ENCODE data around the gene IPMK. TPM values are rescaled to one million over a fixed set of nuclear protein-coding genes. Genes with fewer than 3 reads are reported as not detected.

IPMK gene
- total RNA-seq: 1 to 10 TPM; 6.7 to 7.0 TPM

- Mint-ChIP-seq H3K9me3 (no peaks in the 10 kb centered on the region), H3K4me1 (peaks cover 31% of the 10 kb centered on the region), H3K36me3 (peaks cover 4% of the 10 kb centered on the region), H3K27ac (peak within 1 kb of the TSS; percentile 97), H3K4me3 (peak within 1 kb of the TSS; percentile 93), H3K27me3 (no peaks in the 10 kb centered on the region)
- POLR2A ChIA-PET: interaction anchor here (1.3 to 2.6 kb wide), 5 partner anchors 23 to 117 kb away, joined by 3 to 18 read pairs (median 5); partner anchors contain the start of genes TFAM and UBE2D1
- ATAC-seq (ENCODE audit: low read depth): peak; percentile 76
- peak; percentile 96 for DNase-seq
Measured at GRCh38 chr10:58267713-58268453, at the start of gene IPMK. IPMK (minus strand) TSS chr10:58267894; CDS start chr10:58267611, 283 bp downstream.

GRCh38 chr10:58316874-58317273 lies 49.2 kb upstream of the IPMK start:
- no peaks in the 10 kb centered on the region for H3K9me3 Mint-ChIP-seq

GRCh38 chr10:58311026-58311425 lies 43.3 kb upstream of the IPMK start:
- POLR2A ChIA-PET: no interaction called here
- H3K4me3 Mint-ChIP-seq: no peak overlapping the region
- no peak for ATAC-seq (ENCODE audit: low read depth)

More at GRCh38 chr10:58316874-58317273, 49.2 kb upstream of the IPMK start:
- ATAC-seq (ENCODE audit: low read depth) (no peak), DNase-seq (no peak)
- Mint-ChIP-seq H3K27ac (no peak overlapping the region), H3K27me3 (peaks cover 18% of the 10 kb centered on the region), H3K4me1 (no peaks in the 10 kb centered on the region), H3K4me3 (no peak overlapping the region), H3K36me3 (no peaks in the 10 kb centered on the region)
- POLR2A ChIA-PET: no interaction called here

GRCh38 chr10:58307676-58308075 lies 40.0 kb upstream of the IPMK start:
- POLR2A ChIA-PET: no interaction called here
- H3K27me3 Mint-ChIP-seq: peaks cover 14% of the 10 kb centered on the region
- no peaks in the 10 kb centered on the region for H3K4me1 Mint-ChIP-seq
- ATAC-seq (ENCODE audit: low read depth) (no peak), DNase-seq (no peak)
- no peaks in the 10 kb centered on the region for H3K9me3 Mint-ChIP-seq
- H3K36me3 Mint-ChIP-seq: no peaks in the 10 kb centered on the region
- H3K27ac Mint-ChIP-seq: no peak overlapping the region
- H3K4me3 Mint-ChIP-seq: no peak overlapping the region

More at GRCh38 chr10:58311026-58311425, 43.3 kb upstream of the IPMK start:
- Mint-ChIP-seq H3K9me3 (no peaks in the 10 kb centered on the region), H3K36me3 (no peaks in the 10 kb centered on the region), H3K27ac (no peak overlapping the region), H3K4me1 (no peaks in the 10 kb centered on the region), H3K27me3 (peaks cover 20% of the 10 kb centered on the region)
- DNase-seq: no peak

- Mint-ChIP-seq H3K36me3 (no peaks in the 10 kb centered on the region), H3K4me3 (no peak overlapping the region), H3K27me3 (peaks cover 21% of the 10 kb centered on the region), H3K27ac (no peak overlapping the region), H3K9me3 (no peaks in the 10 kb centered on the region), H3K4me1 (no peaks in the 10 kb centered on the region)
- POLR2A ChIA-PET: no interaction called here
- no peak for DNase-seq
- no peak for ATAC-seq (ENCODE audit: low read depth)
Measured at GRCh38 chr10:58305821-58306220, 38.1 kb upstream of the IPMK start.

GRCh38 chr10:58304099-58304633 lies 36.5 kb upstream of the IPMK start:
- H3K4me3 Mint-ChIP-seq: no peak overlapping the region

GRCh38 chr10:58302254-58302653 lies 34.6 kb upstream of the IPMK start:
- H3K9me3 Mint-ChIP-seq: no peaks in the 10 kb centered on the region
- peaks cover 17% of the 10 kb centered on the region for H3K27me3 Mint-ChIP-seq
- no peak overlapping the region for H3K27ac Mint-ChIP-seq
- H3K4me3 Mint-ChIP-seq: no peak overlapping the region
- no peak for DNase-seq
- no peak for ATAC-seq (ENCODE audit: low read depth)
- H3K4me1 Mint-ChIP-seq: peaks cover 3% of the 10 kb centered on the region
- POLR2A ChIA-PET: no interaction called here
- no peaks in the 10 kb centered on the region for H3K36me3 Mint-ChIP-seq

More at GRCh38 chr10:58304099-58304633, 36.5 kb upstream of the IPMK start:
- H3K36me3 Mint-ChIP-seq: no peaks in the 10 kb centered on the region
- H3K9me3 Mint-ChIP-seq: no peaks in the 10 kb centered on the region
- peaks cover 18% of the 10 kb centered on the region for H3K27me3 Mint-ChIP-seq
- peaks cover 3% of the 10 kb centered on the region for H3K4me1 Mint-ChIP-seq
- no peak for DNase-seq
- H3K27ac Mint-ChIP-seq: no peak overlapping the region
- no peak for ATAC-seq (ENCODE audit: low read depth)
- POLR2A ChIA-PET: interaction anchor here (0.7 kb wide), 1 partner anchor 80 kb away, joined by 5 read pairs; no protein-coding TSS in a partner anchor

- DNase-seq (no peak), ATAC-seq (ENCODE audit: low read depth) (no peak)
- no peak overlapping the region for H3K4me3 Mint-ChIP-seq
- peaks cover 3% of the 10 kb centered on the region for H3K4me1 Mint-ChIP-seq
- H3K27ac Mint-ChIP-seq: no peak overlapping the region
- peaks cover 13% of the 10 kb centered on the region for H3K27me3 Mint-ChIP-seq
- POLR2A ChIA-PET: no interaction called here
- no peaks in the 10 kb centered on the region for H3K9me3 Mint-ChIP-seq
- no peaks in the 10 kb centered on the region for H3K36me3 Mint-ChIP-seq
Measured at GRCh38 chr10:58300676-58301075, 33.0 kb upstream of the IPMK start.

- no peak overlapping the region for H3K4me3 Mint-ChIP-seq
Measured at GRCh38 chr10:58299580-58299979, 31.9 kb upstream of the IPMK start.

GRCh38 chr10:58293989-58294388 lies 26.3 kb upstream of the IPMK start:
- ATAC-seq (ENCODE audit: low read depth) (no peak), DNase-seq (no peak)
- POLR2A ChIA-PET: no interaction called here
- H3K27me3 Mint-ChIP-seq: no peaks in the 10 kb centered on the region
- H3K36me3 Mint-ChIP-seq: peaks cover 2% of the 10 kb centered on the region
- no peak overlapping the region for H3K4me3 Mint-ChIP-seq
- H3K9me3 Mint-ChIP-seq: no peaks in the 10 kb centered on the region
- H3K27ac Mint-ChIP-seq: no peak overlapping the region
- H3K4me1 Mint-ChIP-seq: no peaks in the 10 kb centered on the region

More at GRCh38 chr10:58299580-58299979, 31.9 kb upstream of the IPMK start:
- H3K9me3 Mint-ChIP-seq: no peaks in the 10 kb centered on the region
- H3K27ac Mint-ChIP-seq: no peak overlapping the region
- DNase-seq: no peak
- ATAC-seq (ENCODE audit: low read depth): peak; percentile 58
- POLR2A ChIA-PET: interaction anchor here (0.6 kb wide), 1 partner anchor 36 kb away, joined by 3 read pairs; no protein-coding TSS in a partner anchor
- peaks cover 3% of the 10 kb centered on the region for H3K4me1 Mint-ChIP-seq
- H3K27me3 Mint-ChIP-seq: peaks cover 13% of the 10 kb centered on the region
- no peaks in the 10 kb centered on the region for H3K36me3 Mint-ChIP-seq

- no peak overlapping the region for H3K4me3 Mint-ChIP-seq
- H3K27me3 Mint-ChIP-seq: no peaks in the 10 kb centered on the region
- POLR2A ChIA-PET: interaction anchor here (1.2 kb wide), 1 partner anchor 93 kb away, joined by 3 read pairs; the partner anchor contains the start of gene TFAM
- H3K9me3 Mint-ChIP-seq: no peaks in the 10 kb centered on the region
- DNase-seq (no peak), ATAC-seq (ENCODE audit: low read depth) (peak; percentile 65)
- peaks cover 2% of the 10 kb centered on the region for H3K36me3 Mint-ChIP-seq
- no peak overlapping the region for H3K27ac Mint-ChIP-seq
- H3K4me1 Mint-ChIP-seq: no peaks in the 10 kb centered on the region
Measured at GRCh38 chr10:58291538-58292174, 24.0 kb upstream of the IPMK start.

GRCh38 chr10:58282615-58283014 lies 14.9 kb upstream of the IPMK start:
- Mint-ChIP-seq H3K4me1 (peaks cover 24% of the 10 kb centered on the region), H3K36me3 (peaks cover 23% of the 10 kb centered on the region), H3K27ac (peak overlapping the region; percentile 81), H3K9me3 (no peaks in the 10 kb centered on the region), H3K4me3 (peak overlapping the region; percentile 57), H3K27me3 (no peaks in the 10 kb centered on the region)
- ATAC-seq (ENCODE audit: low read depth) (peak; percentile 91), DNase-seq (no peak)
- POLR2A ChIA-PET: interaction anchor here (0.9 kb wide), 1 partner anchor 13 kb away, joined by 4 read pairs; the partner anchor contains the start of gene CISD1

GRCh38 chr10:58281092-58281752 lies 13.5 kb upstream of the IPMK start:
- no peak for ATAC-seq (ENCODE audit: low read depth)
- H3K27ac Mint-ChIP-seq: no peak overlapping the region

More at GRCh38 chr10:58281092-58281752, 13.5 kb upstream of the IPMK start:
- Mint-ChIP-seq H3K4me3 (no peak overlapping the region), H3K36me3 (peaks cover 27% of the 10 kb centered on the region), H3K27me3 (no peaks in the 10 kb centered on the region), H3K4me1 (peaks cover 26% of the 10 kb centered on the region), H3K9me3 (no peaks in the 10 kb centered on the region)
- no peak for DNase-seq
- POLR2A ChIA-PET: no interaction called here

All from activated naive CD8-positive, alpha-beta T cell treated with anti-CD3 and anti-CD28 coated beads, Interleukin-2, amount 10 ng/mL, durations not matched to agents 7 days and 5 days (primary cell).